B cell (primary cell): ENCODE results near the gene ZC3HAV1. TPM values are rescaled to one million over a fixed set of nuclear protein-coding genes. Genes with fewer than 3 reads are reported as not detected.

ENCODE experiments used
- ATAC-seq: fragments of 200-7000 bp; cut with Tn5 transposase; one replicate; pipeline ENCODE4 v1.10.0; 2021; ENCODE audit warnings: low read depth, mild to moderate bottlenecking, moderate number of reproducible peaks, moderate library complexity
- CTCF ChIA-PET: fragments of 350-600 bp; sonication (Branson Sonifier 250); formaldehyde crosslinking; loops from one replicate; lab custom pipeline; 2021; ENCODE audit warnings: antibody characterized with exemption, inconsistent platforms; lab: Charles Lee
- POLR2A ChIA-PET: fragments of 350-600 bp; sonication (Branson Sonifier 250); formaldehyde crosslinking; loops from one replicate; lab custom pipeline; 2021; ENCODE audit warnings: antibody characterized with exemption; lab: Charles Lee
- DNase-seq: peaks from one replicate; pipeline ENCODE4 v3.0.0; 2013
- H2AFZ ChIP-seq: 2 replicates; pipeline ENCODE4 v1.6.1; 2012; ENCODE audit warnings: mild to moderate bottlenecking, low read depth, low read length; ENCODE audit not compliant: insufficient read depth, poor library complexity, severe bottlenecking
- H3K27ac ChIP-seq, 2 donors: 1 replicate in 1 of 2; 2 replicates in 1 of 2; pipeline ENCODE4 v1.5.1; 2012 to 2013; ENCODE audit warnings: low read length in 2 of 2, mild to moderate bottlenecking in 2 of 2, moderate library complexity in 1 of 2
- H3K27me3 ChIP-seq, 4 experiments: fragments of 200-600 bp in 1 of 4; sonication (generic) in 1 of 4; replicated peaks in 1 of 4; 1 replicate in 2 of 4; 2 replicates in 2 of 4; pipeline versions ENCODE4 v1.6.1 to v1.7.0; 2013 to 2016; ENCODE audit warnings: low read length in 3 of 4, mild to moderate bottlenecking in 2 of 4, mixed read lengths in 1 of 4, moderate library complexity in 1 of 4; ENCODE audit not compliant: insufficient read depth in 4 of 4, control insufficient read depth in 3 of 4; ENCODE audit errors: control extremely low read depth in 1 of 4
- H3K36me3 ChIP-seq, 2 experiments: replicated peaks in 1 of 2; 1 replicate in 1 of 2; 2 replicates in 1 of 2; pipeline versions ENCODE4 v1.6.1 to v1.7.1; 2013; ENCODE audit warnings: low read length in 1 of 2; ENCODE audit not compliant: insufficient read depth in 2 of 2, control insufficient read depth in 1 of 2; ENCODE audit errors: control extremely low read depth in 1 of 2, extremely low read depth in 1 of 2
- H3K4me1 ChIP-seq, 2 donors: fragments of 200-600 bp in 1 of 2; sonication (generic) in 1 of 2; 1 replicate in 1 of 2; 2 replicates in 1 of 2; pipeline versions ENCODE4 v1.5.1 to v1.6.1; 2013 to 2017; ENCODE audit warnings: low read length in 2 of 2; ENCODE audit not compliant: control insufficient read depth in 2 of 2, insufficient read depth in 2 of 2
- H3K4me2 ChIP-seq: replicated peaks from 2 replicates; pipeline ENCODE3; 2012; ENCODE audit warnings: mild to moderate bottlenecking, low read depth, low read length; ENCODE audit not compliant: poor library complexity, severe bottlenecking
- H3K4me3 ChIP-seq, 5 experiments: fragments of 200-600 bp in 1 of 5; sonication (generic) in 1 of 5; 1 replicate in 3 of 5; 2 replicates in 2 of 5; pipeline versions ENCODE4 v1.5.1 to v1.7.0; 2011 to 2016; ENCODE audit warnings: low read length in 4 of 5, mild to moderate bottlenecking in 4 of 5, low read depth in 2 of 5, control low read depth in 1 of 5, moderate library complexity in 1 of 5; ENCODE audit not compliant: insufficient read depth in 1 of 5; ENCODE audit errors: control extremely low read depth in 1 of 5, extremely low read depth in 1 of 5
- H3K79me2 ChIP-seq: fragments of 200-600 bp; sonication (generic); one replicate; pipeline ENCODE4 v1.6.0; 2016; ENCODE audit warnings: low read length; ENCODE audit not compliant: control insufficient read depth, insufficient read depth
- H3K9ac ChIP-seq: fragments of 200-600 bp; sonication (generic); 2 replicates; pipeline ENCODE4 v1.6.1; 2017; ENCODE audit warnings: mild to moderate bottlenecking, low read length, moderate library complexity
- H3K9me3 ChIP-seq, 3 donors: one replicate each; pipeline versions ENCODE4 v1.6.1 to v1.7.1; 2013; ENCODE audit warnings: low read length in 2 of 3; ENCODE audit not compliant: control insufficient read depth in 2 of 3, insufficient read depth in 1 of 3; ENCODE audit errors: control extremely low read depth in 1 of 3
- H4K20me1 ChIP-seq: 2 replicates; pipeline ENCODE4 v1.6.0; 2012; ENCODE audit warnings: mild to moderate bottlenecking, low read length; ENCODE audit not compliant: insufficient read depth, control insufficient read depth, poor library complexity, severe bottlenecking
- H3K27ac Mint-ChIP-seq: one replicate; pipeline ENCODE4 v1.8.0; 2021; ENCODE audit warnings: mixed read lengths
- H3K27me3 Mint-ChIP-seq: one replicate; pipeline ENCODE4 v1.8.0; 2021; ENCODE audit warnings: mixed read lengths
- H3K4me1 Mint-ChIP-seq: one replicate; pipeline ENCODE4 v1.8.0; 2021; ENCODE audit warnings: mixed read lengths
- H3K4me3 Mint-ChIP-seq: one replicate; pipeline ENCODE4 v1.8.0; 2021; ENCODE audit warnings: mixed read lengths
- H3K9me3 Mint-ChIP-seq: one replicate; pipeline ENCODE4 v1.8.0; 2022; ENCODE audit warnings: mixed read lengths; ENCODE audit not compliant: insufficient read depth
- CTCF ChIP-seq: fragments of 200-600 bp; IDR thresholded peaks from one replicate; pipeline ENCODE4 v1.8.0; 2022; ENCODE audit warnings: antibody characterized with exemption, mild to moderate bottlenecking
- EZH2 ChIP-seq: IDR thresholded peaks from 2 replicates; pipeline ENCODE4 v1.6.1; 2012; ENCODE audit warnings: borderline replicate concordance, low read depth, mild to moderate bottlenecking, moderate library complexity, low read length; ENCODE audit not compliant: insufficient read depth, poor library complexity, severe bottlenecking
- WGBS: methylation state at CpG from one replicate; pipeline ENCODE4 v1.1.5; 2013; ENCODE audit warnings: missing lambda C conversion rate; ENCODE audit not compliant: insufficient coverage; 5-methylcytosine and 5-hydroxymethylcytosine counted together
- intact Hi-C: fragments of 100-400 bp; cut with micrococcal nuclease; formaldehyde crosslinking; loops from one replicate; pipeline ENCODE4 v1.10.0; 2022
- polyA plus RNA-seq: library from polyadenylated mRNA; depleted of rRNA; stranded (reverse); fragments of >200 nt; gene quantifications from 2 replicates; pipeline ENCODE4 v1.2.3, GENCODE V29; 2012
- total RNA-seq, 2 donors: library from RNA; stranded (reverse); fragments of 120-200 nt in 1 of 2; gene quantifications; 1 replicate in 1 of 2; 2 replicates in 1 of 2; pipeline versions ENCODE4 v1.2.3 to v1.2.4, GENCODE V29; 2013 to 2022

ZC3HAV1 gene
- total and polyA plus RNA-seq, 2 donors (not counting 1 experiment from before 2014, with no cell fraction given), result 45.9 to 101 TPM

- H3K27me3 ChIP-seq, result no peaks in the 10 kb centered on the region
- peaks cover 44% of the 10 kb centered on the region for H4K20me1 ChIP-seq
- ATAC-seq (no peak), DNase-seq (no peak)
- no CpG with 5 or more reads among the region's 3 CpGs for WGBS
- peak overlapping the region; percentile 76 for H3K4me2 ChIP-seq
- peaks cover 0 to 8% (median 0%) of the 10 kb centered on the region in 3 donors for H3K9me3 ChIP-seq
- intact Hi-C loops, result loop anchor here (1.0 to 2.0 kb wide), 2 partner anchors 10 to 13 kb away; no protein-coding TSS in a partner anchor
- no peaks in the 10 kb centered on the region for H3K9me3 Mint-ChIP-seq
- H3K27ac ChIP-seq, result peak overlapping the region; percentile 90 to 96
- H3K4me1 ChIP-seq, result peaks cover 30 to 40% of the 10 kb centered on the region in 2 donors
- peaks cover 0 to 1% of the 10 kb centered on the region in 2 experiments for H3K36me3 ChIP-seq
- H3K27ac Mint-ChIP-seq, result peak overlapping the region; percentile 73
- TF ChIP-seq EZH2, result no peak
- TF ChIP-seq CTCF, result no peak
- peaks cover 50% of the 10 kb centered on the region for H3K4me1 Mint-ChIP-seq
- no peaks in the 10 kb centered on the region for H3K27me3 Mint-ChIP-seq
- peak overlapping the region; percentile 45 to 95 (median 58) for H3K4me3 ChIP-seq
- peak overlapping the region; percentile 89 for H3K4me3 Mint-ChIP-seq
- H2AFZ ChIP-seq, result no peak overlapping the region
- H3K9ac ChIP-seq, result peak overlapping the region; percentile 95
- POLR2A ChIA-PET, result interaction anchor here (0.6 to 1.7 kb wide), 4 partner anchors 10 to 515 kb away, joined by 3 to 24 read pairs (median 3); no protein-coding TSS in a partner anchor
- H3K79me2 ChIP-seq, result peaks cover 92% of the 10 kb centered on the region
- CTCF ChIA-PET, result interaction anchor here (0.8 to 4.0 kb wide), 5 partner anchors 9 to 30 kb away, joined by 3 to 18 read pairs (median 8); no protein-coding TSS in a partner anchor
Observed at GRCh38 chr7:139105484-139105883, 4.0 kb downstream of the ZC3HAV1 start.

GRCh38 chr7:139104091-139104450 is 5.4 kb downstream of the ZC3HAV1 start:
- intact Hi-C loops, result loop anchor here (2.0 kb wide), 1 partner anchor 15 kb away; no protein-coding TSS in a partner anchor
- POLR2A ChIA-PET, result interaction anchor here (0.8 to 1.9 kb wide), 5 partner anchors 9 to 256 kb away, joined by 3 to 24 read pairs (median 12); partner anchors contain the start of gene LUC7L2
- TF ChIP-seq EZH2 (no peak), CTCF (no peak)
- Mint-ChIP-seq H3K9me3 (no peaks in the 10 kb centered on the region), H3K27ac (peak overlapping the region; percentile 87), H3K4me1 (peaks cover 49% of the 10 kb centered on the region), H3K27me3 (no peaks in the 10 kb centered on the region), H3K4me3 (peak overlapping the region; percentile 89)
- H3K4me3 ChIP-seq, result peak overlapping the region; percentile 45 to 95 (median 74)
- peaks cover 40% of the 10 kb centered on the region for H4K20me1 ChIP-seq
- peaks cover 0 to 13% (median 0%) of the 10 kb centered on the region in 3 donors for H3K9me3 ChIP-seq
- H3K9ac ChIP-seq, result peak overlapping the region; percentile 95
- peaks cover 96% of the 10 kb centered on the region for H3K79me2 ChIP-seq
- 0% methylated on average over 2 of the region's 8 CpGs for WGBS
- no peaks in the 10 kb centered on the region for H3K27me3 ChIP-seq
- DNase-seq (peak; percentile 49), ATAC-seq (no peak)
- peaks cover 33 to 40% of the 10 kb centered on the region in 2 donors for H3K4me1 ChIP-seq
- peak overlapping the region; percentile 61 to 96 for H3K27ac ChIP-seq
- peak overlapping the region; percentile 76 for H3K4me2 ChIP-seq
- no peak overlapping the region for H2AFZ ChIP-seq
- CTCF ChIA-PET, result interaction anchor here (0.6 to 4.0 kb wide), 6 partner anchors 9 to 1202 kb away, joined by 3 to 18 read pairs (median 6); no protein-coding TSS in a partner anchor
- peaks cover 1 to 4% of the 10 kb centered on the region in 2 experiments for H3K36me3 ChIP-seq
